K562 (cell line): ENCODE results near the gene GUCY2C. TPM values are rescaled to one million over a fixed set of nuclear protein-coding genes. Genes with fewer than 3 reads are reported as not detected.

Experiments
- ATAC-seq: fragments of 200-7000 bp; cut with Tn5 transposase; 3 replicates; pipeline ENCODE4 v1.9.1; 2020; ENCODE audit warnings: moderate library complexity
- BruUV-seq: library from RNA; stranded (reverse); fragments of 400-500 nt; replicated peaks from 2 replicates; lab custom pipeline; 2021; lab: Mats Ljungman, UMichigan
- CTCF ChIA-PET: fragments of 300-600 bp; formaldehyde crosslinking; extraction: SDS; loops from one replicate; lab custom pipeline; 2021; ENCODE audit warnings: low intra/inter-chr PET ratio; lab: Yijun Ruan, JAX
- POLR2A ChIA-PET: fragments of 300-600, 350-650 bp; sonication (Branson Sonifier 250); formaldehyde crosslinking; extraction: SDS; loops from one replicate; lab custom pipeline; 2021; ENCODE audit warnings: antibody characterized with exemption, inconsistent platforms; lab: Yijun Ruan, JAX
- DNase-seq, 4 experiments: peaks; one replicate each; pipeline versions ENCODE4 v3.0.0 to v3.0.0-alpha.2; 2011 to 2018; ENCODE audit warnings: low spot score in 3 of 4, mixed read lengths in 3 of 4; ENCODE audit errors: extremely low read depth in 1 of 4
- FAIRE-seq: peaks from 2 replicates; lab custom pipeline; 2011; peaks lifted over from hg19 to GRCh38; lab: Jason Lieb, UNC
- H2AFZ ChIP-seq: 2 replicates; pipeline ENCODE4 v1.6.0; 2011; ENCODE audit warnings: low read depth, low read length, control low read depth, inconsistent platforms
- H3K27ac ChIP-seq: fragments of 200-600 bp; 3 replicates; pipeline ENCODE4 v1.8.0; 2011; ENCODE audit warnings: low read depth, mild to moderate bottlenecking, control low read depth, inconsistent platforms, low read length, moderate library complexity, mixed read lengths; ENCODE audit errors: extremely low read depth
- H3K27me3 ChIP-seq, 2 experiments: fragments of 300-600 bp in 1 of 2; 2 replicates in 1 of 2; 3 replicates in 1 of 2; pipeline versions ENCODE4 v1.6.0 to v1.8.0; 2011; ENCODE audit warnings: inconsistent platforms in 2 of 2, low read length in 2 of 2, mild to moderate bottlenecking in 1 of 2, mixed read lengths in 1 of 2, moderate library complexity in 1 of 2; ENCODE audit not compliant: control insufficient read depth in 2 of 2, insufficient read depth in 2 of 2
- H3K36me3 ChIP-seq: fragments of 300-600 bp; 3 replicates; pipeline ENCODE4 v1.8.0; 2011; ENCODE audit warnings: mild to moderate bottlenecking, low read length, inconsistent platforms; ENCODE audit not compliant: control insufficient read depth, insufficient read depth
- H3K4me1 ChIP-seq, 2 experiments: fragments of 200-600 bp in 1 of 2; replicated peaks in 1 of 2; 2 replicates in 1 of 2; 3 replicates in 1 of 2; pipeline versions ENCODE4 v1.5.1 to v1.8.0; 2011; ENCODE audit warnings: inconsistent platforms in 2 of 2, low read length in 2 of 2, mild to moderate bottlenecking in 1 of 2, mixed read lengths in 1 of 2, moderate library complexity in 1 of 2; ENCODE audit not compliant: control insufficient read depth in 2 of 2, insufficient read depth in 2 of 2
- H3K4me2 ChIP-seq: 2 replicates; pipeline ENCODE4 v1.6.1; 2011; ENCODE audit warnings: low read length, control low read depth, inconsistent platforms, mixed read lengths; ENCODE audit not compliant: insufficient read depth
- H3K4me3 ChIP-seq: fragments of 200-600 bp; sonication (generic), shearing (Covaris generic); 2 replicates; pipeline ENCODE4 v1.5.1; 2016; ENCODE audit warnings: control low read depth, inconsistent platforms
- H3K79me2 ChIP-seq: fragments of 200-600 bp; 3 replicates; pipeline ENCODE4 v1.8.0; 2011; ENCODE audit warnings: low read length, inconsistent platforms; ENCODE audit not compliant: control insufficient read depth, insufficient read depth
- H3K9ac ChIP-seq, 2 experiments: 2 replicates each; pipeline versions ENCODE4 v1.6.0 to v1.6.1; 2011; ENCODE audit warnings: low read depth in 2 of 2, low read length in 2 of 2, control low read depth in 1 of 2, inconsistent platforms in 1 of 2, mild to moderate bottlenecking in 1 of 2, mixed read lengths in 1 of 2; ENCODE audit not compliant: insufficient read depth in 1 of 2
- H3K9me1 ChIP-seq: one replicate; pipeline ENCODE4 v1.6.0; 2011; ENCODE audit warnings: inconsistent platforms, mild to moderate bottlenecking, low read length, moderate library complexity; ENCODE audit not compliant: control insufficient read depth, insufficient read depth
- H3K9me3 ChIP-seq: replicated peaks from 2 replicates; pipeline ENCODE4 v1.5.1; 2011; ENCODE audit warnings: low read depth, low read length, inconsistent platforms; ENCODE audit not compliant: control insufficient read depth, insufficient read depth
- H4K20me1 ChIP-seq: replicated peaks from 2 replicates; pipeline ENCODE4 v1.6.1; 2011; ENCODE audit warnings: low read length, inconsistent platforms, mixed read lengths; ENCODE audit not compliant: control insufficient read depth, insufficient read depth
- GTF2A2 ChIP-seq: IDR thresholded peaks from 2 replicates; pipeline ENCODE4 v1.6.1; 2016; ENCODE audit warnings: mild to moderate bottlenecking, missing genetic modification characterization, missing compliant biosample characterization
- PTTG1 ChIP-seq: fragments of 450-650 bp; IDR thresholded peaks from 2 replicates; pipeline ENCODE4 v1.6.1; 2016; ENCODE audit warnings: low read depth, mild to moderate bottlenecking, missing genetic modification characterization, missing compliant biosample characterization
- SNIP1 ChIP-seq: fragments of 450-650 bp; IDR thresholded peaks from 2 replicates; pipeline ENCODE4 v1.7.1; 2017; ENCODE audit warnings: low read depth, mild to moderate bottlenecking
- TCF3 ChIP-seq: sonication (generic); formaldehyde crosslinking; IDR thresholded peaks from 2 replicates; pipeline ENCODE4 v1.4.0; 2020; ENCODE audit warnings: mild to moderate bottlenecking, missing genetic modification reagents
- ZNF431 ChIP-seq: sonication (generic); formaldehyde crosslinking; IDR thresholded peaks from 2 replicates; pipeline ENCODE4 v1.8.0; 2022; ENCODE audit warnings: mild to moderate bottlenecking, missing genetic modification reagents
- ZNF707 ChIP-seq: fragments of 250-450 bp; sonication (Bioruptor Pico); conservative IDR thresholded peaks from 2 replicates; pipeline ENCODE4 v1.8.0; 2022; ENCODE audit warnings: inconsistent platforms, mild to moderate bottlenecking, moderate library complexity
- whole genome bisulfite sequencing: fragments of 100-300 bp; shearing (Covaris generic); methylation state at CpG from one replicate; pipeline ENCODE4 v1.1.6; 2016; ENCODE audit warnings: low coverage, mixed read lengths; ENCODE audit not compliant: insufficient coverage; ENCODE audit errors: missing lambda C conversion rate; 5-methylcytosine and 5-hydroxymethylcytosine counted together
- in situ Hi-C: fragments of 300-500 bp; cut with MboI; formaldehyde crosslinking; loops from 4 replicates; pipeline ENCODE4 v1.15.0; 2018; ENCODE audit warnings: inconsistent platforms, mixed read lengths
- intact Hi-C: fragments of 100-400 bp; cut with micrococcal nuclease; formaldehyde crosslinking; loops from 2 replicates; pipeline ENCODE4 v1.14.2; 2022
- polyA plus RNA-seq, 8 experiments: library from polyadenylated mRNA; depleted of rRNA in 4 of 8; stranded (reverse) in 5 of 8; unstranded in 3 of 8; fragments of >200 nt; fragmentation: Nextera tagmentation in 2 of 8; fragmentation: Illumina TruSeq in 1 of 8; extraction: Ambion mirVana in 2 of 8; extraction: Trizol in 1 of 8; gene quantifications; 2 replicates each; pipeline versions ENCODE4 v1.2.1 to v1.2.3, GENCODE V29; 2011 to 2014; ENCODE audit warnings: inconsistent platforms in 1 of 8, missing spikeins in 1 of 8
- total RNA-seq, 7 experiments: library from RNA; depleted of rRNA in 6 of 7; stranded (reverse); fragments of >200 nt in 6 of 7; fragmentation: Illumina TruSeq in 2 of 7; extraction: Trizol in 2 of 7; gene quantifications; 2 replicates each; pipeline versions ENCODE4 v1.2.1 to v1.2.3, GENCODE V29; 2011 to 2021; ENCODE audit warnings: low replicate concordance in 1 of 7

Gene GUCY2C
- total and polyA plus RNA-seq, 9 of the 15 experiments (the other 6 are each of a cell fraction or from before 2014, with no cell fraction given): 0.01 to 0.05 (median 0.04) TPM; not detected in 6

DNA sequence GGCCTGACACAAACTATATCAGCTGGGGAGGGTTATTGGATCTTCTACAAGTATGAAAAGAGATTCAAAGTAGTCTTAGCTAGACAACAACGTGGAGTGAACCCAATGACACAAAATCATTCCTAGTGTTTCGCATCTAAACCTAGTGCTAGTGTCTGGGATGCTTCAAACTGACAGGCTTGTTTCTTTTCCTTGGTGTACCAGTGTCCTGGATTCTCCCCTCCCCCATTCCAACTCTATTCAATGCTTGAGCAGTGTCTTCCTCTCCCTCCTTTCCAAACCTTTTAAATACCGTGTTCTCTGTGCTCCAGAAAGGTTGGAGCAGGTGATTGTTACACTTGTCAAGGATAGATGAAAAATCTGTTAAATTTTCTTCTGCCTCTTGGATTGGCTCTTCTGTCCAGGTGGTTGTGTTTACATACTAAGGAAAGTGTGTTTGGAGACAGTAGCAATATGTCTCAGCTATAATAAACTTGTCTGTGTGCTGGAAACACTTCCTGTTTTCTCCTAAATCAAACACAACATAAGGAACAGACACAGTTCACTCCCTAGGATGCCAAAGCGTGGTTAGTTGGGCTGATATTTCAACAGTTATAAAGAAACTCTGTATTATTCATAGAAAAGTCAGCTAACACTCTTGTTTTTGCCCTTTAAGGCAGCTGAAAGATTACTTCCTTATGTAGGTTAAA lies 14.4 kb upstream of the GUCY2C start:
- WGBS: 6% methylated on average over 4 of the region's 4 CpGs
- ChIA-PET POLR2A (no interaction called here), CTCF (no interaction called here)
- Histone ChIP-seq H3K9me3 (no peaks in the 10 kb centered on the region), H3K36me3 (no peaks in the 10 kb centered on the region), H3K27ac (no peak overlapping the region), H3K4me3 (no peak overlapping the region), H3K27me3 (no peaks in the 10 kb centered on the region), H3K79me2 (no peaks in the 10 kb centered on the region), H3K9me1 (no peaks in the 10 kb centered on the region), H3K9ac (no peak overlapping the region), H4K20me1 (no peaks in the 10 kb centered on the region), H3K4me1 (no peaks in the 10 kb centered on the region), H2AFZ (no peak overlapping the region)
- FAIRE-seq (no peak), DNase-seq (no peak), ATAC-seq (no peak)
- intact Hi-C loops (no loop called here), in situ Hi-C loops (no loop called here)
- BruUV-seq: no TSS peak
- TF ChIP-seq ZNF707 (no peak), SNIP1 (no peak), ZNF431 (CRISPR knock-in tag) (no peak), PTTG1 (tag) (no peak)
- TF ChIP-seq, all 486 proteins: peak for 0
- H3K4me2 ChIP-seq: no peak overlapping the region

DNA sequence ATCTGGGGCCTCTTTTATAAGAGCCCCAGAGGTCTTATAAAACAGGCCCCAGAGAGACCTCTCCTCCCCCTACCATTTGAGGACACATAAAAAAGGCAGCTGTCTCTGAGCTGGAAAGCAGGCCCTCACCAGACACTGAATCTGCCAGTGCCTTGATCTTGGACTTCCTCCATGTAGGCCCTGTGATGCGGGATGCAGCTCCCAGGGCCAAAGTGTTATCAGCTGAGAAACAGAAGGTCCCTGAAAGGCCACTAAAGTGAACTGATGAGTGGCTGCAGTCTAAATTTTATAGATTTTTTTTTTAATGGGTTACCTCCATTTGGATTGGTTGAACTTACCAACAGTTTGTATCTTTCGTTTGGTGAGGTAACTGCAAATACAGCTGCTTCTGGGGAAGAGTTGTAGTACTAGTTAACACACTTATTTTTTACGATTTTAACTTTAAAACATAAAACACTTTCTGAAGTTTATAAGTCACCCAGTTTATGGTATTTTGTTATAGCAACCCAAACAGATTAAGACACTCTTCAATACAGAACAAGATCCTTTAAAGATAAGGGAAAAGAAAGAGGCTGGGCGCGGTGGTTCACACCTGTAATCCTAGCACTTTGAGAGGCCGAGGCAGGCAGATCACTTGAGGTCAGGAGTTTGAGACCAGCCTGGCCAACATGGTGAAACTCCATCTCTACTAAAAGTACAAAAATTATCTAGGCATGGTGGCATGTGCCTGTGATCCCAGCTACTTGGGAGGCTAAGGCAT lies 5.6 kb upstream of the GUCY2C start:
- peak in 1 of 4 experiments; percentile 34 for DNase-seq
- H3K9me1 ChIP-seq: no peaks in the 10 kb centered on the region
- H3K4me1 ChIP-seq: no peaks in the 10 kb centered on the region
- H4K20me1 ChIP-seq: no peaks in the 10 kb centered on the region
- CTCF ChIA-PET: no interaction called here
- no peaks in the 10 kb centered on the region for H3K36me3 ChIP-seq
- H3K9ac ChIP-seq: no peak overlapping the region
- H3K79me2 ChIP-seq: no peaks in the 10 kb centered on the region
- TF ChIP-seq GTF2A2: no peak
- TF ChIP-seq TCF3 (CRISPR knock-in tag): peak; percentile 35; the same call in 1 of the 2 replicates
- H2AFZ ChIP-seq: no peak overlapping the region
- intact Hi-C loops: no loop called here
- no peak overlapping the region for H3K27ac ChIP-seq
- ATAC-seq: no peak
- BruUV-seq: no TSS peak
- no peaks in the 10 kb centered on the region for H3K27me3 ChIP-seq
- no peak overlapping the region for H3K4me3 ChIP-seq
- 2% methylated on average over 6 of the region's 6 CpGs for WGBS
- no peaks in the 10 kb centered on the region for H3K9me3 ChIP-seq
- H3K4me2 ChIP-seq: no peak overlapping the region
- POLR2A ChIA-PET: interaction anchor here (0.7 kb wide), 1 partner anchor 239 kb away, joined by 3 read pairs; no protein-coding TSS in a partner anchor
- FAIRE-seq: no peak
- in situ Hi-C loops: no loop called here
